Suprapubic skin (tissue), 4 donors: ENCODE measurements around the gene PREX1. TPM values are rescaled to one million over a fixed set of nuclear protein-coding genes. Genes with fewer than 3 reads are reported as not detected.

Source experiments
- DNase-seq, 2 donors: peaks; one replicate each; pipeline ENCODE4 v3.0.0-alpha.2; 2019; ENCODE audit warnings: low spot score in 2 of 2
- H3K27ac ChIP-seq: fragments of 200-600 bp; sonication (generic); one replicate; pipeline ENCODE4 v1.5.1; 2019
- H3K27me3 ChIP-seq: fragments of 200-600 bp; sonication (generic); one replicate; pipeline ENCODE4 v1.5.1; 2019
- H3K36me3 ChIP-seq: fragments of 200-600 bp; sonication (generic); one replicate; pipeline ENCODE4 v1.5.1; 2019
- H3K4me1 ChIP-seq: fragments of 200-600 bp; sonication (generic); one replicate; pipeline ENCODE4 v1.5.1; 2019
- H3K4me3 ChIP-seq: fragments of 200-600 bp; sonication (generic); one replicate; pipeline ENCODE4 v1.5.1; 2019; ENCODE audit warnings: mild to moderate bottlenecking
- H3K9me3 ChIP-seq: fragments of 200-600 bp; sonication (generic); one replicate; pipeline ENCODE4 v1.5.1; 2019
- EP300 ChIP-seq: sonication (generic); formaldehyde crosslinking; IDR thresholded peaks from one replicate; pipeline ENCODE4 v1.6.1; 2017; ENCODE audit warnings: antibody characterized with exemption
- POLR2A ChIP-seq, 2 donors: fragments of 450-650 bp; IDR thresholded peaks; one replicate each; pipeline ENCODE4 v1.6.1; 2017; ENCODE audit warnings: antibody characterized with exemption in 2 of 2, mild to moderate bottlenecking in 2 of 2, moderate library complexity in 2 of 2
- POLR2AphosphoS5 ChIP-seq, 3 donors: sonication (generic); formaldehyde crosslinking; IDR thresholded peaks; one replicate each; pipeline ENCODE4 v1.6.1; 2017; ENCODE audit warnings: antibody characterized with exemption in 3 of 3
- WGBS: methylation state at CpG from one replicate; pipeline ENCODE4 v1.1.5; 2018; 5-methylcytosine and 5-hydroxymethylcytosine counted together
- total RNA-seq, 4 donors: library from RNA; depleted of rRNA; stranded (reverse); fragments of >200 nt; gene quantifications; one replicate each; pipeline ENCODE4 v1.1.0, GENCODE V29; 2016
- TF ChIP-seq, protein P1 (sequence below), 2 donors: fragments of 200-600 bp in 1 of 2; fragments of 450-650 bp in 1 of 2; sonication (generic) in 1 of 2; IDR thresholded peaks; one replicate each; pipeline ENCODE4 v1.5.1; 2016 to 2019; ENCODE audit warnings: antibody characterized with exemption in 2 of 2, mild to moderate bottlenecking in 1 of 2, moderate library complexity in 1 of 2

PREX1 gene
- total RNA-seq, 4 donors from 2014 or later, result 4.7 to 15.1 (median 10.2) TPM

DNA sequence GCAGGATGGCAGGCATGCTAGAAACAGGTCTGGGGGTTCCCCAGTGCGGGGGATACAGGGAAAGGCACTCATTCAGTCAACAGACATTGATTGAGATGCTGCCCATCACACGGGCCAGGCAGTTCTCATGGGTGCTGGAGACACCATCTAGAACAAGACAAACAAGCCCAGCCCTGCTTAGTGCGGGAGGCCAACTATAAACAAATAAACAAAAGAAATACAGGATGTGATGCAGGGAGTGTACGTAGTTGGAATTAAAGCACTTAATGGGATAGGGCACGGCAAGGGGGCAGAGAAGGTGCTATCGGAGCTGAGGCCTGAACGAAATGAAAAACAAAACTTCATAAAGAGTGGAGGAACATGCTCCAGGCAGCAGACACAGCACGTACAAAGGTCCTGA lies 169.3 kb downstream of the PREX1 start:
- no peaks in the 10 kb centered on the region for H3K27me3 ChIP-seq
- H3K4me3 ChIP-seq, result no peak overlapping the region
- H3K9me3 ChIP-seq, result no peaks in the 10 kb centered on the region
- peaks cover 20% of the 10 kb centered on the region for H3K4me1 ChIP-seq
- WGBS, result 62% methylated on average over 8 of the region's 8 CpGs
- DNase-seq, result no peak
- peaks cover 16% of the 10 kb centered on the region for H3K36me3 ChIP-seq
- TF ChIP-seq POLR2A (IDR thresholded peaks at IDR 0.05), result no peak
- TF ChIP-seq, protein P1, sequence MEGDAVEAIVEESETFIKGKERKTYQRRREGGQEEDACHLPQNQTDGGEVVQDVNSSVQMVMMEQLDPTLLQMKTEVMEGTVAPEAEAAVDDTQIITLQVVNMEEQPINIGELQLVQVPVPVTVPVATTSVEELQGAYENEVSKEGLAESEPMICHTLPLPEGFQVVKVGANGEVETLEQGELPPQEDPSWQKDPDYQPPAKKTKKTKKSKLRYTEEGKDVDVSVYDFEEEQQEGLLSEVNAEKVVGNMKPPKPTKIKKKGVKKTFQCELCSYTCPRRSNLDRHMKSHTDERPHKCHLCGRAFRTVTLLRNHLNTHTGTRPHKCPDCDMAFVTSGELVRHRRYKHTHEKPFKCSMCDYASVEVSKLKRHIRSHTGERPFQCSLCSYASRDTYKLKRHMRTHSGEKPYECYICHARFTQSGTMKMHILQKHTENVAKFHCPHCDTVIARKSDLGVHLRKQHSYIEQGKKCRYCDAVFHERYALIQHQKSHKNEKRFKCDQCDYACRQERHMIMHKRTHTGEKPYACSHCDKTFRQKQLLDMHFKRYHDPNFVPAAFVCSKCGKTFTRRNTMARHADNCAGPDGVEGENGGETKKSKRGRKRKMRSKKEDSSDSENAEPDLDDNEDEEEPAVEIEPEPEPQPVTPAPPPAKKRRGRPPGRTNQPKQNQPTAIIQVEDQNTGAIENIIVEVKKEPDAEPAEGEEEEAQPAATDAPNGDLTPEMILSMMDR (IDR thresholded peaks at IDR 0.05), result no peak
- no peak overlapping the region for H3K27ac ChIP-seq

DNA sequence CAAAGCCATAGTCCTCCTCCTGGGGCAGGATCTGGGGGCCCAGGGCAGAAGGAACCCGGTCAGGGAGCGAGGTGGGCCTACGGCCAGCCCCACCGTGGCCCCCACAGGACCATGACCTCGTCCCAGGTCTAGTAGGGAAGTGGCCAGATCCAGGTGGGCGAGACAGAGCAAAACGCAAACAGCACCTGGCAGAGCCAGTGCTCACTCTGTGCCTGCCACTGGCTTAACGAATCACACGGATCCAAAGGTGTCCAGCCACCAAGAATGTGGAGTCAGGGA lies 169.7 kb downstream of the PREX1 start:
- Histone ChIP-seq H3K36me3 (peaks cover 18% of the 10 kb centered on the region), H3K4me3 (no peak overlapping the region), H3K27ac (no peak overlapping the region), H3K9me3 (no peaks in the 10 kb centered on the region), H3K4me1 (peaks cover 20% of the 10 kb centered on the region), H3K27me3 (no peaks in the 10 kb centered on the region)
- WGBS, result 63% methylated on average over 9 of the region's 9 CpGs
- TF ChIP-seq POLR2A (IDR thresholded peaks at IDR 0.05), result no peak
- TF ChIP-seq EP300, result no peak
- TF ChIP-seq POLR2AphosphoS5 (IDR thresholded peaks at IDR 0.05), result no peak
- TF ChIP-seq, protein P1 (IDR thresholded peaks at IDR 0.05), result no peak
- no peak for DNase-seq

DNA sequence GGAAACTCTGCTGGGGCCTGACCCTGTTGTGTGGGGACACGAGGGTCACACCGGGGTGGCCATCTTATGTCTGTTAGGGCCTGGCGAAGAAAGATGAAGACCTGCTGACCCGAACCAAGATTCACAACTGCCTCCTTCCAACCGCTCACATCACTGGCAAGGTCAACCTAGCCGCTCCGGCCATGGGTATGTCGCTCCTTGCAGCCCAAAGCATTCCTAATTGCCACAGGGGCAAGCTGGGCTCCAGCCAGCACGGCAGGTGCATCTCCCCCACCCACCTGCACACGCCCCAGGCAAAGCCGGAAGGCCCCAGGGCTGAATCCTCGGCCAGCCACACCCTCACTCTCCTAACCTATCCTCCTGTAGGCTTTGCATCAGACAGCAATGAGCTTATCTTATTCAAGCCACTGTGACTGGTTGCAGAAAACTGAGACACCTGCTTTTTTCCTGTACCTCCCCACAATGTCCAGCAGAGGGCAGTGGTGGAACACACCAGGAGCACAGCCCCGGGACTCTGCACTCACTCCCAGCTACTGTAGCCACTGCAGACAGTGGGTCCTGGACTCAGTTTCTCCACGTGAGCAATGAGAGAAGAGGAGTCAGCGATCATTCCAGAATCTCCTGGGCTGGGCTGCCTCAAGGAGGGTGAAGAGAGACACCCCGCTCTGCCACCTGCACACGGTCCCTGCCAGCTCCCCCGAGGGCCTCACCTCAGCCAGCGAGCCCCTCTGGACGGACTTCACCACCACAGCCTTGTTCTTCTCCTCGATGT lies 170.2 kb downstream of the PREX1 start:
- DNase-seq, result no peak
- 57% methylated on average over 7 of the region's 21 CpGs for WGBS
- Histone ChIP-seq H3K27me3 (no peaks in the 10 kb centered on the region), H3K4me3 (no peak overlapping the region), H3K27ac (no peak overlapping the region), H3K9me3 (no peaks in the 10 kb centered on the region), H3K4me1 (peaks cover 20% of the 10 kb centered on the region), H3K36me3 (peaks cover 22% of the 10 kb centered on the region)
- TF ChIP-seq POLR2AphosphoS5 (IDR thresholded peaks at IDR 0.05), result no peak
- TF ChIP-seq, protein P1 (IDR thresholded peaks at IDR 0.05), result peak; percentile 75 to 87

DNA sequence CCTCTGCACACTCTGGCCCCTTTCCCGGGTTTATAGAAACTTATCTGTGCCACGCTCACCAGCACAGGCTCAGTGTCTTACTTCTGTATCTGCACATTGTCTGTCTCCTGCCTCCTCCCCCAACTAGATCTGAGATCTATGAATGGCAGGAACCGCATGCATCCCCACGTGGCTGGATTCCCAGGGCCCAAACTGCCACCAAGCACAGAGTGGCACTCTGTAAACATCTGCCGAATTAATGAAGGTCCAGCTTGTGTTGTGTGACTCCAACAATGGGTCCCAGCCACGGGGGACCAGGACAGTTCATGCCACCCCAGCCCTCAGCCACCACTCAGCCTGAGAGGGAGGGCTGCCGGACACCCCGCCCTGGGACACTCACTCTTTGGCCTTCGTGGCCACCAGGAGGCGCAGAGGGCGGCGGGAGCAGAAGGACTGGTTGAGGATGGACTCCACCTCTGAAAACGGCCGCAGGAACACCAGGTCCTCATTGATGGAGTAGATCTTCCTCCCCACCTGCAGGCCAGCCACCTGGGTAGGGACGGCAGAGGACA lies 171.1 kb downstream of the PREX1 start:
- TF ChIP-seq, protein P1 (IDR thresholded peaks at IDR 0.05), result no peak
- TF ChIP-seq POLR2AphosphoS5 (IDR thresholded peaks at IDR 0.05), result no peak
- TF ChIP-seq EP300, result no peak
- TF ChIP-seq POLR2A (IDR thresholded peaks at IDR 0.05), result no peak
- no peak overlapping the region for H3K27ac ChIP-seq
- no peak for DNase-seq
- 77% methylated on average over 12 of the region's 15 CpGs for WGBS
- H3K4me3 ChIP-seq, result no peak overlapping the region
- no peaks in the 10 kb centered on the region for H3K27me3 ChIP-seq
- no peaks in the 10 kb centered on the region for H3K9me3 ChIP-seq
- peaks cover 30% of the 10 kb centered on the region for H3K36me3 ChIP-seq
- peaks cover 20% of the 10 kb centered on the region for H3K4me1 ChIP-seq

DNA sequence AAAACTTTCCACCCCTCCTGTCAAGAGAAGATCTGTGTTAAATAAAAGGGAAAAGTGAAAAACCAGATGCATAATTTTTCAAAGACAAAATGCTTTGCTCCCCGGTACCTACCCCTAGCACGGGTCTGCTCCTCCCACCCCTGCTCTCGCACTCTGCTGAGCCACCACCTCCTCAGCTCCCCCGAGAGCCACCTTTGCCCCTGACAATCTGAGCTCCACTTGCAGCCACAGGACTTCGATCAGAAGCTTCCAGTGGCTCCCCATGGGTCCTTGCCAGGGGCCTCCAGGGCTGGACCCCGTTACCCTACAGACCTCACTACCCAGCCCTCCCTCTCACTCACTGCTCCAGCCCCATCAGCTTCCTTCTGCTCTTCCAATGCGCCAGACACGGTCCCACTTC lies 171.7 kb downstream of the PREX1 start:
- WGBS, result 73% methylated on average over 8 of the region's 8 CpGs
- no peak for DNase-seq
- no peak for TF ChIP-seq EP300
- no peak for TF ChIP-seq POLR2AphosphoS5 (IDR thresholded peaks at IDR 0.05)
- no peak for TF ChIP-seq POLR2A (IDR thresholded peaks at IDR 0.05)
- TF ChIP-seq, protein P1 (IDR thresholded peaks at IDR 0.05), result no peak
- Histone ChIP-seq H3K36me3 (peaks cover 36% of the 10 kb centered on the region), H3K27me3 (no peaks in the 10 kb centered on the region), H3K4me1 (peaks cover 20% of the 10 kb centered on the region), H3K27ac (no peak overlapping the region), H3K4me3 (no peak overlapping the region), H3K9me3 (no peaks in the 10 kb centered on the region)
